Stimulated activated CD4-positive, alpha-beta T cell treated with anti-CD3 and anti-CD28 coated beads, Interleukin-4, amount 100 ng/mL, for 24 hours (primary cell): ENCODE measurements around the gene AKNAD1.

Experiments used
- DNase-seq: peaks from one replicate; pipeline ENCODE4 v3.0.0-alpha.2; 2020

The AKNAD1 gene

DNA sequence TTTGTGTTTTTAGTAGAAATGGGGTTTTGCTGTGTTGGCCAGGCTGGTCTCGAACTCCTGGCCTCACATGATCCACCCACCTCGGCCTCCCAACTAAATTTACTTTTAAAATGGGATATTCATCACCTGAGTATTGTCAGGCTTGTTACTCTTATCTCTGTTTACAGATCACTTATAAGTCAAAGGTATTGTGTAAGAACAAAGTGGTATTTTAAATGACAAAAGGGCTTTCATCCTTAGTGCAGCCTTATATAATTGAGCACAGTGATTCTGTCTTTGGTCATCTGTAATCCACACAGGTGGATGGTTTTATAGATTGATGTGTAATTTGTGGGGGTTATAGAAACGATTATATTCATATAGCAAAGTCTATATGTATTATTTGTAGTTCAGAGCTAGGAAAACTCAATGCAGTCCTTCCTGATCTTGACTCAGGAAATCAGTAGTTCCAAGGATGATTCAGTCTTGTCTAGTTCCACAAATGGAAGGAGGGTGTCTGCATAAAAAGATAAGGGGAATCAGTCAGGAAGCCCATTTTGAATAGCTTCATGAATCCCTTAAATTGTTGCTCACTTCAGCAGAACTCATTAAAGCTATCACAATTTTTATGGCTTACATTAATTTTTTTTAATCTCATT lies 75.8 kb downstream of the AKNAD1 start:
- DNase-seq, result no peak

DNA sequence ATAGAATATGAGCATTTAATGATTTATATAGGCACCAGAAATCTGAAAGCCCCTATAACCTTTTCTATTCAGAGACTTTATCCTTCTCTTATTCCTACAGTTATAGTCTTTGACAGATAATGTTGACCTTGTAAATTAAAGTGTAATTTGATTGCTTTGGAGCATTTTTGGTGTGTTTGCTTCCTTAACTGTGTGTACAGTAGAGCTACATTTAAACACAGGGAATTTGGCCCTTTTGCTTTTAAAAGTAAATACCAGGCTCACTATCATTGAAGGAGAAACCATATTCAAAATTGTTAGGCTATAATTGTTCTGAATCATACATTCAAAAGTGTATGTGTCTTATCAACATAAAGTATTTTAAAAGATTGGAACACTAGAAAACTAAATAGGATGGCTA lies 77.4 kb downstream of the AKNAD1 start:
- DNase-seq, result no peak

DNA sequence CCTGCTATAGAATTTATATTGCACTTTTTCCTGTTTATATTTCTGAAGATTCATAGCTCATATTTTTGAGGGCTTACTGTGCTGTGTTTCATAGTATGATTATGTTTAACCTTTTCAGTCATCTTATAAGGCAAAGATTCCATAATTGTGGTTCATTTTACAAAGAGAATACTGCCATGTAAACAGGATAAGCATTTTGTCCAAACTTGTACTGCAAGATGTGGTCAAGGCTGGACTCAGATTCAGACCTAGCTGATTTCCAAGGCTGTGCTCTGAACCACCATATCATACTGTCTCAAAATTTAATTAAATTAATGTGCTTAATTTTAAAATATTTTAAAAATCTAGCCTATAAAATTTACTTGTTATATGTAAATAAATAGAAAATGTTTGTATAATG lies 79.1 kb downstream of the AKNAD1 start:
- DNase-seq, result no peak

DNA sequence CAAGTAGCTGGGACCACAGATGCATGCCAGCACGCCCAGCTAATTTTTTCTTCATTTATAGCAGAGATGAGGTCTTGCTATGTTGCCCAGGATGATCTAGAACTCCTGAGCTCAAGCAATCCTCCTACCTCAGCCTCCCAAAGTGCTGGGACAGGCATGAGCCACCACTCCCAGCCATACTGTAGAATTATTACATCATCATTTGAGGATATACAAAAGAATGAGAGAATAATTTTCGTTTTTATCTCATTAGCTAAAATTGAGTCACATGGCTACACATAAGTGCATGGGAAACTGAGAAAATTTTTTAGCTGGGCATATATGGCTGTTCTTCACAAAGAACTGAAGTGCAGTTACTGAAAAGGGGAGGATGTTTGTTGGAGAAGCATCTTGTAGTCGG lies 89.2 kb downstream of the AKNAD1 start:
- DNase-seq, result no peak

DNA sequence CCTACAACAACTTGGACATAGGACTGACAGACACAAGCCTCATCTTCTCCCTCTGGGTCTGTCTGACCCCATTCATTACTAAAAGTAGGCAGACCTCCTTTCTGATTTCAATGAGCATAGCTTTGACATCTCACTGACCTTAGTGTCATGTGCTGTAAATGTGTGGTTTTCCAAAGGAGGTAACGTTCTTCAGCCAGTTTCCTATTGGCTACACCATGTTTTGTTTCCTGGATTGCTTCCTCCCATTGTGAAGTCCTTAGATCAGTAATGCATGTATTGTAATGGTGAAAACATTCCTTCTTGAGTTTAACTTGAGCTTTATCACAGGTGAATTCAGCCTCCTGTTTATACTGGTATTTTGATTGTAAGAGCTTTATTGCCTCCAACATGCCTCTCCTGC lies 89.8 kb downstream of the AKNAD1 start:
- DNase-seq, result no peak
